B cell (primary cell): ENCODE measurements around the gene MYRIP. TPM values are rescaled to one million over a fixed set of nuclear protein-coding genes. Genes with fewer than 3 reads are reported as not detected.

Experiments
- ATAC-seq: fragments of 200-7000 bp; cut with Tn5 transposase; one replicate; pipeline ENCODE4 v1.10.0; 2021; ENCODE audit warnings: low read depth, mild to moderate bottlenecking, moderate number of reproducible peaks, moderate library complexity
- CTCF ChIA-PET: fragments of 350-600 bp; sonication (Branson Sonifier 250); formaldehyde crosslinking; loops from one replicate; lab custom pipeline; 2021; ENCODE audit warnings: antibody characterized with exemption, inconsistent platforms; lab: Charles Lee
- POLR2A ChIA-PET: fragments of 350-600 bp; sonication (Branson Sonifier 250); formaldehyde crosslinking; loops from one replicate; lab custom pipeline; 2021; ENCODE audit warnings: antibody characterized with exemption; lab: Charles Lee
- DNase-seq: peaks from one replicate; pipeline ENCODE4 v3.0.0; 2013
- H2AFZ ChIP-seq: 2 replicates; pipeline ENCODE4 v1.6.1; 2012; ENCODE audit warnings: mild to moderate bottlenecking, low read depth, low read length; ENCODE audit not compliant: insufficient read depth, poor library complexity, severe bottlenecking
- H3K27ac ChIP-seq, 2 donors: 1 replicate in 1 of 2; 2 replicates in 1 of 2; pipeline ENCODE4 v1.5.1; 2012 to 2013; ENCODE audit warnings: low read length in 2 of 2, mild to moderate bottlenecking in 2 of 2, moderate library complexity in 1 of 2
- H3K27me3 ChIP-seq, 4 experiments: fragments of 200-600 bp in 1 of 4; sonication (generic) in 1 of 4; replicated peaks in 1 of 4; 1 replicate in 2 of 4; 2 replicates in 2 of 4; pipeline versions ENCODE4 v1.6.1 to v1.7.0; 2013 to 2016; ENCODE audit warnings: low read length in 3 of 4, mild to moderate bottlenecking in 2 of 4, mixed read lengths in 1 of 4, moderate library complexity in 1 of 4; ENCODE audit not compliant: insufficient read depth in 4 of 4, control insufficient read depth in 3 of 4; ENCODE audit errors: control extremely low read depth in 1 of 4
- H3K36me3 ChIP-seq, 2 experiments: replicated peaks in 1 of 2; 1 replicate in 1 of 2; 2 replicates in 1 of 2; pipeline versions ENCODE4 v1.6.1 to v1.7.1; 2013; ENCODE audit warnings: low read length in 1 of 2; ENCODE audit not compliant: insufficient read depth in 2 of 2, control insufficient read depth in 1 of 2; ENCODE audit errors: control extremely low read depth in 1 of 2, extremely low read depth in 1 of 2
- H3K4me1 ChIP-seq, 2 donors: fragments of 200-600 bp in 1 of 2; sonication (generic) in 1 of 2; 1 replicate in 1 of 2; 2 replicates in 1 of 2; pipeline versions ENCODE4 v1.5.1 to v1.6.1; 2013 to 2017; ENCODE audit warnings: low read length in 2 of 2; ENCODE audit not compliant: control insufficient read depth in 2 of 2, insufficient read depth in 2 of 2
- H3K4me2 ChIP-seq: replicated peaks from 2 replicates; pipeline ENCODE3; 2012; ENCODE audit warnings: mild to moderate bottlenecking, low read depth, low read length; ENCODE audit not compliant: poor library complexity, severe bottlenecking
- H3K4me3 ChIP-seq, 5 experiments: fragments of 200-600 bp in 1 of 5; sonication (generic) in 1 of 5; 1 replicate in 3 of 5; 2 replicates in 2 of 5; pipeline versions ENCODE4 v1.5.1 to v1.7.0; 2011 to 2016; ENCODE audit warnings: low read length in 4 of 5, mild to moderate bottlenecking in 4 of 5, low read depth in 2 of 5, control low read depth in 1 of 5, moderate library complexity in 1 of 5; ENCODE audit not compliant: insufficient read depth in 1 of 5; ENCODE audit errors: control extremely low read depth in 1 of 5, extremely low read depth in 1 of 5
- H3K79me2 ChIP-seq: fragments of 200-600 bp; sonication (generic); one replicate; pipeline ENCODE4 v1.6.0; 2016; ENCODE audit warnings: low read length; ENCODE audit not compliant: control insufficient read depth, insufficient read depth
- H3K9ac ChIP-seq: fragments of 200-600 bp; sonication (generic); 2 replicates; pipeline ENCODE4 v1.6.1; 2017; ENCODE audit warnings: mild to moderate bottlenecking, low read length, moderate library complexity
- H3K9me3 ChIP-seq, 3 donors: one replicate each; pipeline versions ENCODE4 v1.6.1 to v1.7.1; 2013; ENCODE audit warnings: low read length in 2 of 3; ENCODE audit not compliant: control insufficient read depth in 2 of 3, insufficient read depth in 1 of 3; ENCODE audit errors: control extremely low read depth in 1 of 3
- H4K20me1 ChIP-seq: 2 replicates; pipeline ENCODE4 v1.6.0; 2012; ENCODE audit warnings: mild to moderate bottlenecking, low read length; ENCODE audit not compliant: insufficient read depth, control insufficient read depth, poor library complexity, severe bottlenecking
- H3K27ac Mint-ChIP-seq: one replicate; pipeline ENCODE4 v1.8.0; 2021; ENCODE audit warnings: mixed read lengths
- H3K27me3 Mint-ChIP-seq: one replicate; pipeline ENCODE4 v1.8.0; 2021; ENCODE audit warnings: mixed read lengths
- H3K4me1 Mint-ChIP-seq: one replicate; pipeline ENCODE4 v1.8.0; 2021; ENCODE audit warnings: mixed read lengths
- H3K4me3 Mint-ChIP-seq: one replicate; pipeline ENCODE4 v1.8.0; 2021; ENCODE audit warnings: mixed read lengths
- H3K9me3 Mint-ChIP-seq: one replicate; pipeline ENCODE4 v1.8.0; 2022; ENCODE audit warnings: mixed read lengths; ENCODE audit not compliant: insufficient read depth
- CTCF ChIP-seq: fragments of 200-600 bp; IDR thresholded peaks from one replicate; pipeline ENCODE4 v1.8.0; 2022; ENCODE audit warnings: antibody characterized with exemption, mild to moderate bottlenecking
- EZH2 ChIP-seq: IDR thresholded peaks from 2 replicates; pipeline ENCODE4 v1.6.1; 2012; ENCODE audit warnings: borderline replicate concordance, low read depth, mild to moderate bottlenecking, moderate library complexity, low read length; ENCODE audit not compliant: insufficient read depth, poor library complexity, severe bottlenecking
- WGBS: methylation state at CpG from one replicate; pipeline ENCODE4 v1.1.5; 2013; ENCODE audit warnings: missing lambda C conversion rate; ENCODE audit not compliant: insufficient coverage; 5-methylcytosine and 5-hydroxymethylcytosine counted together
- intact Hi-C: fragments of 100-400 bp; cut with micrococcal nuclease; formaldehyde crosslinking; loops from one replicate; pipeline ENCODE4 v1.10.0; 2022
- polyA plus RNA-seq: library from polyadenylated mRNA; depleted of rRNA; stranded (reverse); fragments of >200 nt; gene quantifications from 2 replicates; pipeline ENCODE4 v1.2.3, GENCODE V29; 2012
- total RNA-seq, 2 donors: library from RNA; stranded (reverse); fragments of 120-200 nt in 1 of 2; gene quantifications; 1 replicate in 1 of 2; 2 replicates in 1 of 2; pipeline versions ENCODE4 v1.2.3 to v1.2.4, GENCODE V29; 2013 to 2022

The MYRIP gene
- total and polyA plus RNA-seq, 2 donors (not counting 1 experiment from before 2014, with no cell fraction given): 0.03 to 0.10 TPM

- ATAC-seq (no peak), DNase-seq (no peak)
- peak overlapping the region; percentile 61 to 98 (median 90) for H3K4me3 ChIP-seq
- H3K4me2 ChIP-seq: peak overlapping the region; percentile 88
- H4K20me1 ChIP-seq: no peaks in the 10 kb centered on the region
- Mint-ChIP-seq H3K27ac (peak overlapping the region; percentile 99), H3K4me1 (peaks cover 34% of the 10 kb centered on the region), H3K4me3 (peak overlapping the region; percentile 96), H3K27me3 (no peaks in the 10 kb centered on the region), H3K9me3 (no peaks in the 10 kb centered on the region)
- TF ChIP-seq EZH2 (no peak), CTCF (no peak)
- intact Hi-C loops: loop anchor here (1.0 kb wide), 9 partner anchors 144 to 1653 kb away; partner anchors contain the start of genes CTNNB1, RPL14, RPSA and ULK4
- POLR2A ChIA-PET: interaction anchor here (1.3 kb wide), 1 partner anchor 148 kb away, joined by 6 read pairs; the partner anchor contains the start of gene RPL14
- H3K27me3 ChIP-seq: no peaks in the 10 kb centered on the region
- 21% methylated on average over 20 of the region's 20 CpGs for WGBS
- no peaks in the 10 kb centered on the region for H3K9me3 ChIP-seq
- peaks cover 15 to 28% of the 10 kb centered on the region in 2 experiments for H3K36me3 ChIP-seq
- H3K27ac ChIP-seq: peak overlapping the region; percentile 96 to 97
- peak overlapping the region; percentile 99 for H3K9ac ChIP-seq
- peaks cover 29% of the 10 kb centered on the region for H3K79me2 ChIP-seq
- peak overlapping the region; percentile 90 for H2AFZ ChIP-seq
- CTCF ChIA-PET: interaction anchor here (0.6 to 3.6 kb wide), 10 partner anchors 8 to 217 kb away, joined by 3 to 26 read pairs (median 5); partner anchors contain the start of gene ZNF619
- H3K4me1 ChIP-seq: peaks cover 15 to 20% of the 10 kb centered on the region in 2 donors
These were observed 499.5 kb downstream of the MYRIP start for GRCh38 chr3:40308725-40309417.
